ENCODE results near the gene CRY1.

DNA sequence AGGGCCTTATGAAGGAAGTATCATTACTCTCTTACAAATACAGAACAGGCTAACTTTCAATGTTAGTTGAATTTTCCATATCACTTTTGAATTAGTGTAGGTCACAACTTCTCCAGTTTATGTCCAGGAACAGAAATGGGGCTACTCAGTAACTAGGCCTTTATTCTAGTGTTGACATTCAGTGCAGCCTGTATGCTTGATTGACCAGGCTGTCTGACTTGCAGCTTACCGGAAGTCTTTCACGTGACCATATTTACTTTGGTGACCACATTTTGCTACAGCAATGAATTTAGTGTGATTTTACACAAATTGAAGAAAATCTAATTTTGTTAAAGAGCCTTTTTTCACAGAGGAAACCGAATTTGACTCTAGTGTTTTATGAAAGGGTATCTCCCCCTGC, 118.8 kb downstream of the CRY1 start:
- TF ChIP-seq, protein P1, sequence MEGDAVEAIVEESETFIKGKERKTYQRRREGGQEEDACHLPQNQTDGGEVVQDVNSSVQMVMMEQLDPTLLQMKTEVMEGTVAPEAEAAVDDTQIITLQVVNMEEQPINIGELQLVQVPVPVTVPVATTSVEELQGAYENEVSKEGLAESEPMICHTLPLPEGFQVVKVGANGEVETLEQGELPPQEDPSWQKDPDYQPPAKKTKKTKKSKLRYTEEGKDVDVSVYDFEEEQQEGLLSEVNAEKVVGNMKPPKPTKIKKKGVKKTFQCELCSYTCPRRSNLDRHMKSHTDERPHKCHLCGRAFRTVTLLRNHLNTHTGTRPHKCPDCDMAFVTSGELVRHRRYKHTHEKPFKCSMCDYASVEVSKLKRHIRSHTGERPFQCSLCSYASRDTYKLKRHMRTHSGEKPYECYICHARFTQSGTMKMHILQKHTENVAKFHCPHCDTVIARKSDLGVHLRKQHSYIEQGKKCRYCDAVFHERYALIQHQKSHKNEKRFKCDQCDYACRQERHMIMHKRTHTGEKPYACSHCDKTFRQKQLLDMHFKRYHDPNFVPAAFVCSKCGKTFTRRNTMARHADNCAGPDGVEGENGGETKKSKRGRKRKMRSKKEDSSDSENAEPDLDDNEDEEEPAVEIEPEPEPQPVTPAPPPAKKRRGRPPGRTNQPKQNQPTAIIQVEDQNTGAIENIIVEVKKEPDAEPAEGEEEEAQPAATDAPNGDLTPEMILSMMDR (conservative IDR thresholded peaks at IDR 0.05; ENCODE audit: low read depth, low read length), result no peak
- no peak for TF ChIP-seq RCOR1 (IDR thresholded peaks at IDR 0.05; ENCODE audit: insufficient replicate concordance, low read length)
- TF ChIP-seq MAFK (IDR thresholded peaks at IDR 0.05; ENCODE audit: low read depth, low read length), result no peak
- TF ChIP-seq POLR2A (IDR thresholded peaks at IDR 0.05; ENCODE audit: low read depth, low read length), result no peak
- no peak for TF ChIP-seq RFX5 (IDR thresholded peaks at IDR 0.05; ENCODE audit: low read depth, low read length)
- TF ChIP-seq, protein P2, sequence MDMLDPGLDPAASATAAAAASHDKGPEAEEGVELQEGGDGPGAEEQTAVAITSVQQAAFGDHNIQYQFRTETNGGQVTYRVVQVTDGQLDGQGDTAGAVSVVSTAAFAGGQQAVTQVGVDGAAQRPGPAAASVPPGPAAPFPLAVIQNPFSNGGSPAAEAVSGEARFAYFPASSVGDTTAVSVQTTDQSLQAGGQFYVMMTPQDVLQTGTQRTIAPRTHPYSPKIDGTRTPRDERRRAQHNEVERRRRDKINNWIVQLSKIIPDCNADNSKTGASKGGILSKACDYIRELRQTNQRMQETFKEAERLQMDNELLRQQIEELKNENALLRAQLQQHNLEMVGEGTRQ (IDR thresholded peaks at IDR 0.05; ENCODE audit: low read depth, low read length), result no peak
- TF ChIP-seq SMC3 (IDR thresholded peaks at IDR 0.05; ENCODE audit: low read depth, low read length), result no peak
- TF ChIP-seq MXI1 (IDR thresholded peaks at IDR 0.05; ENCODE audit: borderline replicate concordance, low read depth, low read length), result no peak
- TF ChIP-seq FOS (IDR thresholded peaks at IDR 0.05; ENCODE audit: low read depth, low read length), result no peak
- TF ChIP-seq CEBPB (IDR thresholded peaks at IDR 0.05; ENCODE audit: low read depth, low read length), result no peak
- no peak for TF ChIP-seq RAD21 (IDR thresholded peaks at IDR 0.05; ENCODE audit: low read length)
- TF ChIP-seq NFE2L2 (IDR thresholded peaks at IDR 0.05; ENCODE audit: low read depth, low read length), result no peak
- TF ChIP-seq, protein P3, sequence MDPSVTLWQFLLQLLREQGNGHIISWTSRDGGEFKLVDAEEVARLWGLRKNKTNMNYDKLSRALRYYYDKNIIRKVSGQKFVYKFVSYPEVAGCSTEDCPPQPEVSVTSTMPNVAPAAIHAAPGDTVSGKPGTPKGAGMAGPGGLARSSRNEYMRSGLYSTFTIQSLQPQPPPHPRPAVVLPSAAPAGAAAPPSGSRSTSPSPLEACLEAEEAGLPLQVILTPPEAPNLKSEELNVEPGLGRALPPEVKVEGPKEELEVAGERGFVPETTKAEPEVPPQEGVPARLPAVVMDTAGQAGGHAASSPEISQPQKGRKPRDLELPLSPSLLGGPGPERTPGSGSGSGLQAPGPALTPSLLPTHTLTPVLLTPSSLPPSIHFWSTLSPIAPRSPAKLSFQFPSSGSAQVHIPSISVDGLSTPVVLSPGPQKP (IDR thresholded peaks at IDR 0.05; ENCODE audit: borderline replicate concordance, low read depth, low read length), result no peak

Data from IMR-90 (cell line).